ENCODE data around the gene GALNT15. TPM values are rescaled to one million over a fixed set of nuclear protein-coding genes. Genes with fewer than 3 reads are reported as not detected.
A peak's percentile ranks its signal among the peaks of the same experiment; 100 is the strongest.

GALNT15 gene
- total and polyA plus RNA-seq, 4 donors = under 0.01 to 2.8 (median 1.3) TPM

GRCh38 chr3:16265455-16265786, 90.9 kb downstream of the GALNT15 start:
- no peak for DNase-seq (ENCODE audit: low spot score)
- peak overlapping the region; percentile 73 to 88 (median 85) for H3K4me3 ChIP-seq (ENCODE audit: low read depth in 1 of 3, low read length in 3 of 3)
- H3K4me1 ChIP-seq (ENCODE audit: control insufficient read depth in 4 of 4, insufficient read depth in 4 of 4, low read length in 3 of 4) = peaks cover 2 to 39% (median 28%) of the 10 kb centered on the region in 4 donors
- peaks cover 0 to 9% (median 1%) of the 10 kb centered on the region in 4 donors for H3K36me3 ChIP-seq (ENCODE audit: control insufficient read depth in 4 of 4, insufficient read depth in 3 of 4, low read depth in 1 of 4, low read length in 3 of 4)
- H3K9me3 ChIP-seq (ENCODE audit: control insufficient read depth in 4 of 4, low read length in 3 of 4) = no peaks in the 10 kb centered on the region
- TF ChIP-seq HNF4A (conservative IDR thresholded peaks at IDR 0.05) = peak; percentile 51 to 71
- TF ChIP-seq FOXA1 (IDR thresholded peaks at IDR 0.05) = no peak
- H3K9ac ChIP-seq (ENCODE audit: low read depth in 1 of 2, low read length in 2 of 2) = peak overlapping the region; percentile 91 to 92
- WGBS = under 1% methylated on average over 6 of the region's 6 CpGs
- H3K27me3 ChIP-seq (ENCODE audit: control insufficient read depth in 4 of 4, insufficient read depth in 4 of 4, low read length in 3 of 4) = no peaks in the 10 kb centered on the region
- H3K27ac ChIP-seq (ENCODE audit: low read depth in 1 of 2, low read length in 2 of 2) = peak overlapping the region; percentile 87 to 88

- H3K27ac ChIP-seq (ENCODE audit: low read depth in 1 of 2, low read length in 2 of 2) = peak overlapping the region; percentile 46 to 72
- no peaks in the 10 kb centered on the region for H3K27me3 ChIP-seq (ENCODE audit: control insufficient read depth in 4 of 4, insufficient read depth in 4 of 4, low read length in 3 of 4)
- H3K9ac ChIP-seq (ENCODE audit: low read depth in 1 of 2, low read length in 2 of 2) = peak overlapping the region in 1 of 2 donors; percentile 36
- 48% methylated on average over 3 of the region's 3 CpGs for WGBS
- H3K36me3 ChIP-seq (ENCODE audit: control insufficient read depth in 4 of 4, insufficient read depth in 3 of 4, low read depth in 1 of 4, low read length in 3 of 4) = peaks cover 0 to 18% (median 9%) of the 10 kb centered on the region in 4 donors
- peak in 1 of 2 donors; percentile 40 for TF ChIP-seq GABPA (IDR thresholded peaks at IDR 0.05 in 1 of 2, conservative IDR thresholded peaks at IDR 0.05 in 1 of 2)
- no peak for TF ChIP-seq CTCF (IDR thresholded peaks at IDR 0.05; ENCODE audit: low read depth, low read length, missing input control)
- peak in 1 of 2 donors; percentile 15 for TF ChIP-seq HNF4A (conservative IDR thresholded peaks at IDR 0.05)
- TF ChIP-seq RXRA (IDR thresholded peaks at IDR 0.05) = no peak
- TF ChIP-seq EGR1 (IDR thresholded peaks at IDR 0.05; ENCODE audit: low read depth in 2 of 2) = no peak
- no peak for TF ChIP-seq ZBTB33 (IDR thresholded peaks at IDR 0.05)
- no peak for TF ChIP-seq FOXA2 (IDR thresholded peaks at IDR 0.05)
- no peak for TF ChIP-seq JUND (IDR thresholded peaks at IDR 0.05)
- H3K4me1 ChIP-seq (ENCODE audit: control insufficient read depth in 4 of 4, insufficient read depth in 4 of 4, low read length in 3 of 4) = peaks cover 2 to 39% (median 28%) of the 10 kb centered on the region in 4 donors
- peak overlapping the region; percentile 20 to 85 (median 73) for H3K4me3 ChIP-seq (ENCODE audit: low read depth in 1 of 3, low read length in 3 of 3)
- DNase-seq (ENCODE audit: low spot score) = no peak
- no peaks in the 10 kb centered on the region for H3K9me3 ChIP-seq (ENCODE audit: control insufficient read depth in 4 of 4, low read length in 3 of 4)
Observed at GRCh38 chr3:16266714-16267113, 92.2 kb downstream of the GALNT15 start.

- WGBS = 96% methylated on average over 10 of the region's 10 CpGs
- no peak for DNase-seq (ENCODE audit: low spot score)
- H3K4me3 ChIP-seq (ENCODE audit: low read depth in 1 of 3, low read length in 3 of 3) = no peak overlapping the region
- TF ChIP-seq MAX (IDR thresholded peaks at IDR 0.05) (no peak), SP1 (IDR thresholded peaks at IDR 0.05) (no peak), GABPA (IDR thresholded peaks at IDR 0.05 in 1 of 2, conservative IDR thresholded peaks at IDR 0.05 in 1 of 2) (no peak), ATF3 (IDR thresholded peaks at IDR 0.05) (no peak), RAD21 (IDR thresholded peaks at IDR 0.05) (no peak), FOXA1 (IDR thresholded peaks at IDR 0.05) (no peak), YY1 (IDR thresholded peaks at IDR 0.05) (no peak), TAF1 (conservative IDR thresholded peaks at IDR 0.05) (no peak), EGR1 (IDR thresholded peaks at IDR 0.05; ENCODE audit: low read depth in 2 of 2) (no peak), REST (IDR thresholded peaks at IDR 0.05) (no peak), HNF4A (conservative IDR thresholded peaks at IDR 0.05) (no peak), NR2F2 (IDR thresholded peaks at IDR 0.05) (no peak), JUND (IDR thresholded peaks at IDR 0.05) (no peak), HNF4G (IDR thresholded peaks at IDR 0.05) (no peak), FOXA2 (IDR thresholded peaks at IDR 0.05) (no peak)
- H3K27ac ChIP-seq (ENCODE audit: low read depth in 1 of 2, low read length in 2 of 2) = no peak overlapping the region
- peaks cover 0 to 25% (median 19%) of the 10 kb centered on the region in 4 donors for H3K36me3 ChIP-seq (ENCODE audit: control insufficient read depth in 4 of 4, insufficient read depth in 3 of 4, low read depth in 1 of 4, low read length in 3 of 4)
- H3K9me3 ChIP-seq (ENCODE audit: control insufficient read depth in 4 of 4, low read length in 3 of 4) = no peaks in the 10 kb centered on the region
- no peaks in the 10 kb centered on the region for H3K27me3 ChIP-seq (ENCODE audit: control insufficient read depth in 4 of 4, insufficient read depth in 4 of 4, low read length in 3 of 4)
- no peak overlapping the region for H3K9ac ChIP-seq (ENCODE audit: low read depth in 1 of 2, low read length in 2 of 2)
- peaks cover 2 to 21% (median 18%) of the 10 kb centered on the region in 4 donors for H3K4me1 ChIP-seq (ENCODE audit: control insufficient read depth in 4 of 4, insufficient read depth in 4 of 4, low read length in 3 of 4)
Observed at GRCh38 chr3:16270855-16271254, 96.4 kb downstream of the GALNT15 start.

All from liver (tissue), 9 donors.